ENCODE measurements around the gene PIK3R4.

PIK3R4 gene

GRCh38 chr3:130635285-130635684, 111.3 kb downstream of the PIK3R4 start:
- no peak for DNase-seq
